T-helper 2 cell treated with Interferon-gamma antibody and Interleukin-4, amounts not matched to agents 5 μg/mL and 100 μg/mL, for 36 hours (primary cell): ENCODE data around the gene HPSE.
A peak's percentile ranks its signal among the peaks of the same experiment; 100 is the strongest.
"Not testable (repeated sequence)": the region's sequence is repeated elsewhere in the genome, so short reads cannot be mapped to it uniquely, and the experiment has no call there.

Experiments
- DNase-seq: peaks from one replicate; pipeline ENCODE4 v3.0.0; 2021; ENCODE audit warnings: low spot score
- H3K27ac Mint-ChIP-seq: one replicate; pipeline ENCODE4 v1.8.0; 2021; ENCODE audit warnings: mild to moderate bottlenecking, mixed read lengths
- H3K27me3 Mint-ChIP-seq: one replicate; pipeline ENCODE4 v1.8.0; 2021; ENCODE audit warnings: low read depth, mixed read lengths
- H3K36me3 Mint-ChIP-seq: one replicate; pipeline ENCODE4 v1.8.0; 2021; ENCODE audit warnings: low read depth, mixed read lengths
- H3K4me1 Mint-ChIP-seq: one replicate; pipeline ENCODE4 v1.8.0; 2021; ENCODE audit warnings: low read depth, mixed read lengths
- H3K4me3 Mint-ChIP-seq: one replicate; pipeline ENCODE4 v1.8.0; 2022; ENCODE audit warnings: mild to moderate bottlenecking, moderate library complexity, mixed read lengths
- H3K9me3 Mint-ChIP-seq: one replicate; pipeline ENCODE4 v1.8.0; 2021; ENCODE audit warnings: mixed read lengths

Gene HPSE

GRCh38 chr4:83320548-83320947 lies 14.1 kb downstream of the HPSE start:
- no peak overlapping the region for H3K4me3 Mint-ChIP-seq
- H3K27ac Mint-ChIP-seq = peak overlapping the region; percentile 14
- peak; percentile 34 for DNase-seq

GRCh38 chr4:83318666-83319065 lies 16.0 kb downstream of the HPSE start:
- Mint-ChIP-seq H3K36me3 (peaks cover 25% of the 10 kb centered on the region), H3K27ac (no peak overlapping the region), H3K4me1 (peaks cover 7% of the 10 kb centered on the region), H3K27me3 (peaks cover 6% of the 10 kb centered on the region), H3K9me3 (no peaks in the 10 kb centered on the region), H3K4me3 (no peak overlapping the region)
- no peak for DNase-seq

More at GRCh38 chr4:83320548-83320947, 14.1 kb downstream of the HPSE start:
- Mint-ChIP-seq H3K36me3 (peaks cover 25% of the 10 kb centered on the region), H3K4me1 (peaks cover 7% of the 10 kb centered on the region), H3K9me3 (no peaks in the 10 kb centered on the region), H3K27me3 (peaks cover 6% of the 10 kb centered on the region)

- no peak for DNase-seq
- Mint-ChIP-seq H3K4me1 (peaks cover 7% of the 10 kb centered on the region), H3K27me3 (peaks cover 4% of the 10 kb centered on the region), H3K27ac (no peak overlapping the region), H3K9me3 (no peaks in the 10 kb centered on the region), H3K4me3 (no peak overlapping the region), H3K36me3 (peaks cover 25% of the 10 kb centered on the region)
Observed at GRCh38 chr4:83317671-83318070, 17.0 kb downstream of the HPSE start.

- Mint-ChIP-seq H3K27ac (no peak overlapping the region), H3K4me1 (peaks cover 7% of the 10 kb centered on the region), H3K9me3 (no peaks in the 10 kb centered on the region), H3K4me3 (no peak overlapping the region), H3K27me3 (no peaks in the 10 kb centered on the region), H3K36me3 (peaks cover 26% of the 10 kb centered on the region)
- DNase-seq = no peak
Observed at GRCh38 chr4:83316459-83317165, 18.0 kb downstream of the HPSE start.

GRCh38 chr4:83315341-83315870 lies 19.2 kb downstream of the HPSE start:
- Mint-ChIP-seq H3K4me1 (peaks cover 2% of the 10 kb centered on the region), H3K9me3 (no peaks in the 10 kb centered on the region), H3K27me3 (no peaks in the 10 kb centered on the region), H3K4me3 (no peak overlapping the region), H3K27ac (no peak overlapping the region), H3K36me3 (peaks cover 25% of the 10 kb centered on the region)
- no peak for DNase-seq

- Mint-ChIP-seq H3K36me3 (peaks cover 15% of the 10 kb centered on the region), H3K4me1 (no peaks in the 10 kb centered on the region), H3K27ac (no peak overlapping the region), H3K27me3 (no peaks in the 10 kb centered on the region), H3K9me3 (no peaks in the 10 kb centered on the region), H3K4me3 (no peak overlapping the region)
- DNase-seq = no peak
Observed at GRCh38 chr4:83308672-83309071, 26.0 kb downstream of the HPSE start.

GRCh38 chr4:83307920-83308319 lies 26.7 kb downstream of the HPSE start:
- H3K4me3 Mint-ChIP-seq = no peak overlapping the region
- no peak for DNase-seq
- no peaks in the 10 kb centered on the region for H3K9me3 Mint-ChIP-seq
- H3K27ac Mint-ChIP-seq = no peak overlapping the region
- no peaks in the 10 kb centered on the region for H3K4me1 Mint-ChIP-seq
- peaks cover 15% of the 10 kb centered on the region for H3K36me3 Mint-ChIP-seq
- H3K27me3 Mint-ChIP-seq = no peaks in the 10 kb centered on the region

- no peaks in the 10 kb centered on the region for H3K9me3 Mint-ChIP-seq
- H3K4me1 Mint-ChIP-seq = no peaks in the 10 kb centered on the region
- H3K36me3 Mint-ChIP-seq = peaks cover 9% of the 10 kb centered on the region
- no peaks in the 10 kb centered on the region for H3K27me3 Mint-ChIP-seq
- H3K27ac Mint-ChIP-seq = no peak overlapping the region
- DNase-seq = no peak
- H3K4me3 Mint-ChIP-seq = no peak overlapping the region
Observed at GRCh38 chr4:83305187-83305586, 29.5 kb downstream of the HPSE start.

- Mint-ChIP-seq H3K27ac (peak overlapping the region; percentile 57), H3K4me1 (peaks cover 16% of the 10 kb centered on the region), H3K4me3 (peak overlapping the region; percentile 31), H3K27me3 (no peaks in the 10 kb centered on the region), H3K9me3 (no peaks in the 10 kb centered on the region), H3K36me3 (peaks cover 4% of the 10 kb centered on the region)
- DNase-seq = no peak
Observed at GRCh38 chr4:83297548-83298260, 36.9 kb downstream of the HPSE start.

- DNase-seq = no peak
- H3K36me3 Mint-ChIP-seq = peaks cover 7% of the 10 kb centered on the region
- H3K4me3 Mint-ChIP-seq = no peak overlapping the region
- no peak overlapping the region for H3K27ac Mint-ChIP-seq
- H3K9me3 Mint-ChIP-seq = peaks cover 11% of the 10 kb centered on the region
- peaks cover 16% of the 10 kb centered on the region for H3K4me1 Mint-ChIP-seq
- no peaks in the 10 kb centered on the region for H3K27me3 Mint-ChIP-seq
Observed at GRCh38 chr4:83293305-83294046, 41.2 kb downstream of the HPSE start.

- H3K27me3 Mint-ChIP-seq, H3K27ac Mint-ChIP-seq, H3K36me3 Mint-ChIP-seq, H3K4me1 Mint-ChIP-seq, DNase-seq, H3K4me3 Mint-ChIP-seq: not testable (repeated sequence)
- peaks cover 11% of the 10 kb centered on the region for H3K9me3 Mint-ChIP-seq
Observed at GRCh38 chr4:83290059-83290774, 44.4 kb downstream of the HPSE start.

- peaks cover 11% of the 10 kb centered on the region for H3K9me3 Mint-ChIP-seq
- H3K27me3 Mint-ChIP-seq, H3K36me3 Mint-ChIP-seq, H3K4me3 Mint-ChIP-seq, DNase-seq, H3K27ac Mint-ChIP-seq: not testable (repeated sequence)
- peaks cover 14% of the 10 kb centered on the region for H3K4me1 Mint-ChIP-seq
Observed at GRCh38 chr4:83288381-83288780, 46.3 kb downstream of the HPSE start.

GRCh38 chr4:83285055-83285407 lies 49.6 kb downstream of the HPSE start:
- peak; percentile 20 for DNase-seq
- peak overlapping the region; percentile 87 for H3K4me3 Mint-ChIP-seq
- H3K9me3 Mint-ChIP-seq = peaks cover 5% of the 10 kb centered on the region
- H3K27ac Mint-ChIP-seq = peak overlapping the region; percentile 94
- peaks cover 37% of the 10 kb centered on the region for H3K4me1 Mint-ChIP-seq
- peaks cover 8% of the 10 kb centered on the region for H3K36me3 Mint-ChIP-seq
- H3K27me3 Mint-ChIP-seq = peaks cover 6% of the 10 kb centered on the region
